NCI-H2196 treated with DMSO at 0.1 percent for 48 hours (cell line): ENCODE measurements around the gene RNF222.
"Not testable (repeated sequence)": the region's sequence is repeated elsewhere in the genome, so short reads cannot be mapped to it uniquely, and the experiment has no call there.

Experiments used
- DNase-seq: peaks from one replicate; lab custom pipeline; 2025; ENCODE audit not compliant: unreplicated experiment; lab: John Stamatoyannopoulos, UW

RNF222 gene

DNA sequence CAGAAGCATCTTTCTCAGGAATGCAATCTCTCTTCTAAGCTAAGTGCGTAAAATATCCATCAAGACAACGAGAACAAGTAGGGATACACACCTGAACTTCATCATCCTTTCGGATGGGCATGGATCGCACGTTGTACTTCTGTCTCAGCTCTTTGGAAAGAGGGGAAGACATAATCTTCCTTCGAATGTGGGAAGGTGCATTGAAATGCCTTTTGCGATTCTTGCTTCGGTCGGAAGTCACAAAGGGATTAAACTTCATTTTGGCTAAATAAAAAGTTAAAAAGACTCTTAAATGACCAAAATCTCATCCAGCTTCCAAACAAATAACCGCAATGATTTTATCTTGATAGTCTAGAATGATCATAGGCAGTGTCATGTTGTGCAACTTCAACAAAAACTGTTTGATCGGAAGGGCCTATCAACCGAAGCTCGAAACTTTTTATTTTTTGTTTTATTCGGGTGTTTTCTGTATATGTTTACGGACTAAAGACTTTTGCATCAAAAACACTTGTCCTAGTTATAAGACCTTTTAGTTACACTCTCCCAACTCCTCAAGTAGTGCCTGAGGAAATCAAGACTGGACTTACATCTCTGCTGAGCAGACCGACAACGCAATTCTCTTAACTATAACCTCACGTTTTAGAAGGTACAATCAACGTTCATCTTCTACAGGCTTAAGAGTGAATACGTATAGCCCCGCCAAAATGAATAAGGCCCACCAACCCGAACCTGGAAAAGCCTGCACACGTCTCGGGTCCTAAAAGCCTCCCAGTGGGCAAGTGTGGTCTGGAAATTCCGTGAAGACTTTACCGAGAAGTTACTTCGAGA is 15.4 kb downstream of the RNF222 start:
- DNase-seq = no peak

DNA sequence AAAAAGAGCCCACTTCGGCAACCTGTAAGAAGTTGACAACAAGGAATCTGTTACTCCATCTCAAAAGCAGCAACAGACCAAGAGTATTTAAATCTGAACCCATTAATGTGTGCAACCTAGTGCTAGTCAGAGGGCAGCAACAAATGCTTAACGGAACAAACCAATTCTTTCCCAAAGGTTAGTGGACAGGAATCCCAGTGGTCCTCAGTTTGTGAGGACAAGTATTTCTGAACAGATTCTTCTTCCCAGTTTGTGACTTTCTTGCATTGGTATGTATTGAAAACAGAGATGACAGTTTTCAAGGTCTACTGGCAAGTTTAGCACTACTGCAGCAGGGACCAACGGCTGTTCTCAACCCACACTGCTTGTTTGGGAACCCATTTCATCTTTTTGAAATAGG is 17.6 kb downstream of the RNF222 start:
- no peak for DNase-seq

- DNase-seq = not testable (repeated sequence)
Measured at GRCh38 chr17:8378117-8378516, 19.5 kb downstream of the RNF222 start.

DNA sequence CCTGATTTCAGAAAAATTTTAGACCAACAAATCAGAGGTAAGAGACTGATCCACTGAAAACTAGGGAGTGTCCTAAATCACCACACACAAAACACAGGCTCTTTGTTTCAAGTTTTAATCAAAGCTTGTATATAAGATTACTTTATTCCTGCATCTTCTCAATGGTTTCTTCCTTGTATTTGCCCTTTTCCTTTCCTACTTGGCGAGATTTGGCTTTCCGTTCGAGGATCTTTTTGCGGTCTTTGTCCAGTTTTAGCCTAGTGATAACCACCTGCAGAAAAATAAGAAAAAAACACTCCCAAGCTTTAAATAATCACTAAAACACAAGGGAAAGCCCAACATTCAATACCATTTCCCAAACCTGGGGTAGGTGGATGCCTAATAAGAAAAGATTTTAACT is 20.2 kb downstream of the RNF222 start:
- DNase-seq = no peak

- peak; percentile 51 for DNase-seq
Measured at GRCh38 chr17:8376271-8377067, 21.2 kb downstream of the RNF222 start, which contains the start of gene KRABD2. Gene KRABD2 (minus strand): TSS chr17:8376704.

DNA sequence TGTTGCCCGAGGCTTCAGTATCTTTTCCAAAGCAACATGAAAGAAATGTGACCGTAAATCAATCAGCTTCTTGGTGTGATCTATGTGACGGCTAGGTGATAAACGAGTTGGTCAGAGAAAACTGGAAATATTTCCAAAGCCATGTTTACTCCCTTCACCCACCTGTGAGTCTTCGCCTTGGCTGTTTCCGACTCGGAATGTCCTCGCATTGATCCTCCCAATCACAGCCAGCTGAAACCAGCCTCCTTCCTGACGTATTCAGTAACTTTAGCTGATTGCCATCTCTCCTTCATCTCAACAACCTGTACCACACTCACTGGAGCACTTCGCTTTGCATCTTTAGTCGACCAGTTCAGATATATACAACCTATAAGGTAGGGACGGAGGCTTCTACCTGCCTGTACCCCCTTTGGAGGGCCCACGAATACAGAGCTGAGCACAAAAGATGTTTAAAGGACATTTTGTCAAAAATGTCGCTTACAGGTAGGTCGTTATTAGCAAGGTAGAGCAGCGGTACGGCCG is 21.8 kb downstream of the RNF222 start:
- DNase-seq = no peak

GRCh38 chr17:8373856-8374255 is 23.8 kb downstream of the RNF222 start:
- DNase-seq = not testable (repeated sequence)

DNA sequence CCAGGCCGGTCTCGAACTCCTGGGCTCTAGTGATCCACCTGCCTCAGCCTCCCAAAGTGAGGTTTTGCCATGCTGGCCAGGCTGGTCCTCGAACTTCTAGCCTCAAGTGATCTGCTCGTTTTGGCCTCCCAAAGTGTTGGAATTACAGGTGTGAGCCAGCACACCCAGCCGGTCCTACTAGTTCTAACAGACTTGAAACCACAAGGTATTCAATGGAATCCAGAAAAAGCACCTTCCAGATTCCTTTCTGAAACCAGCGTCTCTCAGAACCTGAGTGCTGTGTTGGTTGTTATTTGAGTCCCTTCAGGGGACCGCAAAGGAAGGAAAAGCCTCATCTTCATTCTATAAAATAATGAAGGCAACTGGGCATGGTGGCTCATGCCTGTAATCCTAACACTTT is 25.2 kb downstream of the RNF222 start:
- no peak for DNase-seq

GRCh38 chr17:8371786-8372185 is 25.8 kb downstream of the RNF222 start:
- no peak for DNase-seq

GRCh38 chr17:8369944-8370343 is 27.7 kb downstream of the RNF222 start:
- DNase-seq = no peak

GRCh38 chr17:8368193-8368592 is 29.4 kb downstream of the RNF222 start:
- DNase-seq = no peak

GRCh38 chr17:8366231-8366630 is 31.4 kb downstream of the RNF222 start:
- no peak for DNase-seq

DNA sequence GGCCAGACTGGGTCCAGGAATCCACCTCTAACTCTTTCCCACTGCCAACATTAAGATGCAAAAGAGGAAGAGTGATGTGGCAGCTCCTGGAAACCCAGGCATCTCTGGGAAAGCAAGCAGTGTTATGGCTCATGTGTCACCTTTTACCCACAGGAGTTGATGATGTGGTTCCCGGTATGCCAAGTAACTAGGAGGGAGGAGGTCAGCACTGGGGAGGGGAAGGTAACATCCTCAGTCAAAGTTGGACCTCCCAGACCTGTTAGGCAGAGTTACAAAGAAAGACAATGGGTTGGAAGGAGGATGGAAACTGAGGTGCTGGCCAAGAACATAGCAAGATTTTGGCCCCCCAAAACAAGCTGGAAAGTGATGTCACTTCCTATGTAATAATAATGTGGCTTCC is 32.5 kb downstream of the RNF222 start:
- DNase-seq = no peak

DNA sequence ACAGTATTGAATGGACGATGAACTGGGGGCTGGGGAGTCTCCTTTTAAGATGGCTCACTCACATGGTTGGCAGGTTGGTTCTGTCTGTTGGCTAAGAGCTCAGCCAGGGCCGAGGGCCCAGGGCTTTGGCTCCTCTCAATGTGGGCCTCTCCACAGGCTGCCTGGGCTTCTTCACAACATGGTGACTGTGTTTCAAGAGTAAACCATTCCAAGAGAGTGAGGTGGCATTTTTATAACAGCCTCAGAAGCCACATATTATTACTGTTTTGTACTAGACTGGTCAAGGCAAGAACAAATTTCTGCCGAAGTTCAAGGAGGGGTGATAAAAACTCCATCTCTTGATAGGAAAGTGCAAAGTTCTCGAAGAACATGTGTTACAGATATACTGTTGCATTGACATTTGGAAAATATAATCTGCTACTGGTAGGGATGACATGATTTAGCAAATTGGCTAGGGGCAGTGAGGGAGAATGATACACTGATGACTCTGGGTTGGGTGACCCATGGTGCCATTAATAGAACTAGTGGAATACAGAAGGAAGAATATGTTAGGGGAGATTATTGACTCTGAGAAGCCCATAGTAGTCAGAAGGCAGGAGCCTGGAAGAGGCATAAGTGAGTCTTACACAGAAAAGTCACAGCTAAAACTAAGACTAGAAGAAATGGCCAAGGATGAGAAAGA is 34.8 kb downstream of the RNF222 start:
- DNase-seq = no peak

DNA sequence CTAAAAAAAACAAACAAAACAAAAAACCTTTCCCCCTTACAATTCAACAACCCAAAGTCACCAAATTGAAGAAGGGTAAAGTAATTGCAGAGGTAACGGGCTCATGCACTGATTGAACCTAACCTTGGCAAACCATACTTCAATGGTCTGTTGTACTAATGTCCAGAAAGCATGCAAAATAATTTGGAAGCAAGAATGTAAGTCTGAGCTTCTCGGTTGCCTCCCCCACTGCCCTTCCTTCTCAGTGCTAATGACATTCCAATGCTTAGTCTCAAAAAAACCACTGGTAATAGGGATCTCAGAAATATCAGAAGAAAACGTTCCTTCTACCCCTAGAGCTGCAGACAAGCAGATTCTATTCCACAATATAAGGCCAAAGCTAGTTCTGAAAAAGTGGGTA is 36.9 kb downstream of the RNF222 start:
- DNase-seq = no peak

DNA sequence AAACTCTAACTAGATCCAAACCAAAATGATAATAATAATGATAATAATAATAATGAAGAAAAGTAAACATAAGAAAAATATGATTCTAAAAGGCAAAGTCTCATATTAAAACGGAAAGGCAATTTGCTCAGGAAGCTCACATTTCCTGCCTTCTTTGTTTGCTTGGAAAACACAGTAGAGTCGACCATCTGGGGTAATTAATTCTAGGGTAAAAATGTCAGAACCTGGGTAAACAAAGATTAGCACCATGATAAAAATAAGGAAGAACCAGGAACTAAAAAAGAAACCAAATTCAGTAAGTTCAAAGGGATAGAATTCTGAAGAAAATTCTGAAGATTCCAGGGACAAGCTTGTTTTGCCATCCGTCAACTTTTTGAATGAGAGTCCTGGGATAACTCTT is 37.4 kb downstream of the RNF222 start:
- no peak for DNase-seq

- no peak for DNase-seq
Measured at GRCh38 chr17:8359769-8360168, 37.9 kb downstream of the RNF222 start.

DNA sequence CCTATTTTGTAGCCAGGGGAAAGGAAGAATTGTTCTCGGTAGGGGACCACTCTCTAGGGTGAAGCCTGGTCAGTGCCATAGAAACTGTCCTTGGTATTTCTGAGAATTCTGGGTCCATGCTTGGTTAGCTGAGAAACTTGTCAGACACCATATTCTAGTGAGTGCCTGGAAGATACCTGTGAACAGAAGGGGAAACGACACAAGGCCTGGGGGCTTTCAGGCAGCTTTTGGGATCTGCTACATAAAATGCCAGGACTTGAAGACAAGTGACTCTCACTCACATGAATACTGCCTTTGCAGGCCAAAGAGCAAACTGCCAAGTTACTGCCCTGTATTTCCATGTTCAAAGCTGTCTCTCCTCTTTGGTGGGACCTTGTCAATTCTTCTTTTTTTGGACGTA is 39.7 kb downstream of the RNF222 start:
- DNase-seq = no peak

- no peak for DNase-seq
Measured at GRCh38 chr17:8354236-8354635, 43.4 kb downstream of the RNF222 start.

DNA sequence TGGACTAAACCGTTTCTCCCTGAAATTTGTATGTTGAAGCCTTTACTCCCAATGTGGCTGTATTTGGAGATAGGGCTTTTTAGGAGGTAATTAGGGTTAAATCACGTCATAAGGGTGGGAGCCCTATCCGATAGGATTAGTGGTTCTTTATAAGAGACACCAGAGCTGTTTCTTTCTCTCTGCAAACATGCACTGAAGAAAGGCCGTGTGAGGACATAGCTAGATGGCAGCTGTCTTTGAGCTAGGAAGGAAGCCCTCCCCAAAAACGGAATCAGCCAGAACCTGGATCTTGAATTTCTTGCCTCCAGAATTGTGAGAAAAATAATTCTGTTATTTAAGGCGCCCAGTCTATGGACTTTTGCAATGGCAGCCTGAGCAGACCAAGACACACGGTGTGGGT is 43.9 kb downstream of the RNF222 start:
- DNase-seq = no peak

DNA sequence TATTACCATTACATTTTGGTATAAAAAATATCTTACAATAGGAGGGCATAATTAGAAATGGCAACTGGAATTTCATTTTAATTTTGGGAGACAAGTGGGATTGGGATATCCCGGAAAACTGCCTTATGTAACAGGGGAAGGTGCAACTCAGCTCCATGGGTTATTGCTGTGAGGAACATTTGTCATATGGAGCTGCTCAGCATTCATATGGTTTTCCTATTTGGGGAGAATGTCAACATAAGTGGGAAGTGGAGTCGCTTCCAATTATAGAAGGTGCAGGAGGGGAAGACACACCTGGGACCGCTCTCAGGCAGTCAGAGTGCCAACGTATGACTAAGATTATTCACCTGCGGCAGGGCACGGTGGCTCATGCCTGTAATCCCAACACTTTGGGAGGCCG is 47.3 kb downstream of the RNF222 start:
- DNase-seq = no peak
